CD4-positive, alpha-beta T cell treated with Interleukin-6 at 100 ng/mL for 8 hours (primary cell): Measurements from ENCODE around the gene NDUFB2.
A peak's percentile ranks its signal among the peaks of the same experiment; 100 is the strongest.
"Not testable (repeated sequence)": the region's sequence is repeated elsewhere in the genome, so short reads cannot be mapped to it uniquely, and the experiment has no call there.

Source experiments
- DNase-seq: peaks from one replicate; pipeline ENCODE4 v3.0.0-alpha.2; 2020; ENCODE audit warnings: mixed read lengths, low spot score

Gene NDUFB2

DNA sequence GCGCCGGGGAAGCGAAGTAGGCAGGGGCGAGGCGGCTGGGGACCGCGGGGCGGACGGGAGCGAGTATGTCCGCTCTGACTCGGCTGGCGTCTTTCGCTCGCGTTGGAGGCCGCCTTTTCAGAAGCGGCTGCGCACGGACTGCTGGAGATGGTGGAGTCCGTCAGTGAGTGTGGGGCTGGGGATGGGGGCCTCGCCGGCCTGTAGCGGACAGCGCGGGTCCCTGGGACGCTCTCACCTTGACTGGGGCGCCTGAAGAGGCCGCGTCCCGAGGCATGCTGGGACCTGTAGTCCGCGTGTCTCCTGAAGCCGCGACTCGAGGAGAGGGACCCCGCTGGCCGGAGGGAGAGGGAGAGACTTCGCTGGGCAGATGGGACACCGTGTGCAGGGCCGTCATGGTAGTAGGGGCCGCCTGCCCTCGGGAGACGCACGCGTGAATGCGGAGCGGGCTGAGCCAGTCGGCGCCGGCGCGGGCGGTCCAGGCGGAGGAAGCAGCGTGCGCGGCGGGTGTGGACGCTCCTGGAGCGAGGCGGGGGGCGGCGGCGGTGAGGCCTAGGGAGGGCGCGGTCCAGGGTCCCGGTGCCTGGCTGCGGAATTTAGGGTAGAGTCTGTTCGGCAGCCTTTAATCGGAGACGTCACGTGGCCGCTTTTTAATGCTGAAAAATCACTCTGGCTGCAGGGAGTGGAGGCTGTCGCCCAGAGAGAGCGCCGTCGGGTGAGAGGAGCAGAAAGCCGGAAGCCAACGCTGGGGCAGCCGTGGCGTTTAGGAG, at the start of gene NDUFB2:
Gene NDUFB2, plus strand, starts transcription at position 29 of the 767 bp plus-strand sequence. Its CDS starts 37 bp downstream, at position 66.
- DNase-seq = peak; percentile 65

DNA sequence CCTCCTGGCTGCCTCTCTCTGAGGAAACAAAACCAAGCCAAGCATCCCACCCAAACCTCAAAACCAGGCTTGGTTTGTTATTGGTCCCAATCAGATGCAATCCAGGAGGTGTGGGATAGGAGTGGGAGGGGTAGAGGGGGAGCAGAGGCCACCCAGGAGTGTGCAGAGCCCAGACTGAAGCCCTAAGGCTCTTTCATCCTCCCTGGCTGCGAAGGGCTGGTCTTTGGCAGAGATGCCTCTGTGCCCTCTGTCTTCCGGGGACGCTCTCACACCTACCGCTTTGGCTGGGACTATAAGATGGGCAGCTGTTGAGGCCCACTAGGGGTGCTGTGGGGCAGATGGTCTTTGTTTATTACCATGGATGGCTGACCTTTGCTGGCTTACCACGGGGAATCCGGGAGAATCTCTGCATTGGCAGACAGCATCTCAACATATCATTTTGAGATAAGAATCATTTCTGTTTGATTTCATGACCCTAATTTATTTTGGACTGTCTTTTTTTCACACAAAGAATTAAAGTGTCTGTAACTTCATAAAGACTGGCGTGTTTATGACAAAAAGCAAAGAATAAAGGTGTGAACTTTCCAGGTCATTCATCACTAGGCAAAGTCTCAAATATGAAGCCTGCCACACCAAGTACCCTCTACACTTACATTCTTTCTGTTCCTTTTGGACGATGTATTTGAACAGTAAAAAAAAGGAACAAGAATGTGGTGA, 49.4 kb upstream of the NDUFB2 start:
- peak; percentile 30 for DNase-seq

DNA sequence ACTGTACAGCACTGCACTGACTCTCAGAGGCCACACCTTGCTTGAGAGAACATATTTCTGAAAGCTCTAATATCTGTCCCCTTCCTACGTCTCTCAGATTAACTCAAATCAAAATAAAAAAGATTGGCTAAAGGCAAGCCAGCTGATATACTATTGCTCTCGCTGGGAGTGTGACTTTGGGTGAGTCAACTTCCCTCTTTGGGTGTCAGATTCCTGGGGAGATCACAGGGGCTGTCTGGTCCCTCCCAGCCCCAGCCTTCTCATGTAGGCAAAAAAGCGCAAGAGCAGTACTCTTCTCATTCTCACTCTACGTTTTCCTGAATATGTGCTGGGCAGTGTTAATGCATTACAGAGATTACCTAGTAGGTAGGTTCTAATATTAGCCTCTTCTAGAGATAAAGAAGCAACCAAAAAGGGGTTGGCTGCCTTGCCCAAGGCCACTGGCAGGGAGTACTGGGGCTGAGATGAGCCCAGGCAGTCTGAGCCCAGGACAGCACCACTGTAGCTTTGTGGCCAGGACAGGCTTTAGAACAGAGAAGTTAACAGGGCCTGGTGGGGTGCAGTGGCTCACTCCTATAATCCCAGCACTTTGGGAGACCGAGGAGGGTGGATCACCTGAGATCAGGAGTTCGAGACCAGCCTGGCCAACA, 46.8 kb upstream of the NDUFB2 start:
- DNase-seq = no peak

DNA sequence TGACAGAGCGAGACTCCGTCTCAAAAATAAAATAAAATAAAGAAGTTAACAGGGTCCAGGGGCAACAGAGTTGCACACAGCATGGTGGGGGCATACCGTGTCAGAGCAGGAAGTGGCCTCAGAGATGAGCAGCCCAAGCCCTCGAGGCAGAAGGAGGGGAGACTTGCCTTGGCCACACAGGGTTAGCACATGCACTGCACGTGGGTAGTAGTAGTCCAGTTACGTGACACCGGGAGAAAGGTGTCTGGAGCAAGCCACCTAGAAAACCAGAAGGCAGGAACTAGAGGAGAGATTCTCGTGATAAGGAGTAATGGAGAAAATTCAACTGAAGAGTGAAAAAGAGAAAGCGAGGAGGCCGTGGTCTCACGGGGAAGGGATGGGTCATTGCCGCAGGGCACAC, 46.1 kb upstream of the NDUFB2 start:
- no peak for DNase-seq

DNA sequence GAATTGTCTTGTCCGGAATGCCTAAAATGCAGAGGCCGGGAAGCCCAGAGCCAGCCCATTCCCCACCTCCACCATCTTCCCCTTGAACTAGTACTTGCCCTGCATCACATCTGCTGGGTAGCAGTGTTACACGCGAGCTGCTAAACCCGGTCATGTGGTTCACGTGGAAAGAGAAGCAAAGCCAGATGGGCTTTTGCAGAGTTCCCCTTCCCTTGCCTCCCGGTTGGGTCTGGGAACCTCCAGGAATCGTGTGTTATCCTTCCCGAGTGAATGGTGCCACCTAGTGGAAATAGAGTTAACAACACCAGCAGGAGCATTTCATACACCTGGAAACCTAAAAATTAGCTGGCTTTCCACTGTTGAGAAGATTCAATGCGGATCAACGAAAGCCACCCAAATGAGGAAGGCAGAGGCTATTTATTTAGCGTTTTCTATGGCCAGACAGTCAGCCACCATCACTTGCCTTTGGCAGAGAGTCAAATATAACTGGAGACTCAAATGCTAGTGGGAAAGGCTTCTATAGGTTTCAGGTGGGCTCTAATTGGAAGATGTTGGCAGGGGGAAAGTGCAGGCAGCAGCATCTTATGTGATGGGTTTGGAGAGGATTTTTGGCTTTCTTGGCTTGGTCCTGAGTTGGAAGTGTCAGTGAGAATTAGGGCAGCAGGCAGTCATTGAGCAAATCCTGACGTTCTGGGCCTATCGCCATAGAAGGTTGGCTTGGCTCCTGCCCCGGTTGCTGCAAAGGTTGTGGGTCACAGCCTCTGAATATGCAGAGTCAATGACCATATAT, 43.0 kb upstream of the NDUFB2 start:
- DNase-seq = peak; percentile 48

DNA sequence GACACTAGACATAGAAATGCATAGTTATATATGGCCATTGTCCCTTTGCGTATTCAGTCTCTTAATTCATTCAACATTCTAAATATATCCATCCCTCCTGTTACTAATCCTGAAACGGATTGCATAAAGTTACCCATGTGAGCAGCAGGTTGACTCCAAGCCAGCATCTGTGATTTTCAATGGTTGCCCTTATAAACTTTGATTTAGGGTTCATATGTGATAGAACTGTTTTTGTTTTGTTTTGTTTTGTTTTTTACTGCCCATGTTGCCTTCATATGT, 42.5 kb upstream of the NDUFB2 start:
- DNase-seq = no peak

DNA sequence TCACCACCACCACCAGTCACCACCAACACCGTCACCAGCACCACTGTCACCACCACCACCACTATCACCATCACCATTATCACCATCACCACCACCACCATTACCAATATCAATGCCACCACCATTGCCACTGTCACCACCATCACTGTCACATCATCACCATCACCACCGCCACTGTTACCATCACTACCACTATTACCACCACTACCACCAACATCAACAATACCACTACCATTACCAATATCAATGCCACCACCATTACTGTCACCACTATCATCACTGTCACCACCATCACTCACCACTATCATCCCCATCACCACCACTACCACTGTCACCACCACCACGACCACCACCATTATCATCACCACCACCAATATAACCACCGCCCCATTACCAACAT, 41.8 kb upstream of the NDUFB2 start:
- DNase-seq = no peak

DNA sequence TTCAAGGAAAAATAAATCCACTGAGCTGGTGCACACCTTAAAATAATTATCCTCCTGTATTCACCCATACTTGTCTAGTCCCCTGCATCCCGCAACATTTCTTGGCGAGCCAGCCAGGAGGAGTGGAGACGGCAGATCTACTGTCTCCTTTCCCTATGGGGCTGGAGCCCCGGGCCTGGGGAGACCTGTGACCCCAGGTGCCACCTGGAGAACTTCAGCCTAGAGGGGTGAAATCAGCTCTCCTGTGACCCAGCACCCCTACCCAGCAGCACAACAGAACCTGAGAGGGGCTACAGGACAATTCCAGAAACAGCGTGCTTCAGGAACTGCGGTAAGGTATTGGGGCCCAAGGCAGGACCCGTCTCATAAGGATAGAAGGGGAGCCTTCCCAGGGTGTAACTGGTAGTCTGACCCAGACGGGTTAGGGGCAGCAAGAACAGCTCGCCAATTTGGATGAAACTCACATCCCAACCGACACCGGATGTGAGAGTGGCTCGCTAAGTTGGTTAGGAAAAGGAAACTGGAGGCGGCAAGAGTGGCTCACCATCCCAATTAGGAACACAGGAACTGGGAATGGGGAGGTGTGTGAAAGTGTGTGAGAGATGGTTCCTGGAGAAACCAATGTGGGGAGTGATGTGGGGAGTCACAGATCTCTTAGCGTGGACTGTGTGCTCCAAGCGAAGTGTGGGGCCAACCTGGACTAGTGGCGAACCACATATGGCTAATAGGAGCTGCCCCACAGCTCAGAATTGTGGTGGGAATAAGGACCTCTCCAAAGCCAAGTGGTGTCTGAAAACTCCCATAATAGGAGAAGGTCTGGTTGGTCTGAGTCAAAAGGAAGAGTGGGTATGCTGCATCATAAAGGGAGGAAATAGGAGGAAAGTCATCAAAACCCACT, 40.7 kb upstream of the NDUFB2 start:
- DNase-seq = no peak

DNA sequence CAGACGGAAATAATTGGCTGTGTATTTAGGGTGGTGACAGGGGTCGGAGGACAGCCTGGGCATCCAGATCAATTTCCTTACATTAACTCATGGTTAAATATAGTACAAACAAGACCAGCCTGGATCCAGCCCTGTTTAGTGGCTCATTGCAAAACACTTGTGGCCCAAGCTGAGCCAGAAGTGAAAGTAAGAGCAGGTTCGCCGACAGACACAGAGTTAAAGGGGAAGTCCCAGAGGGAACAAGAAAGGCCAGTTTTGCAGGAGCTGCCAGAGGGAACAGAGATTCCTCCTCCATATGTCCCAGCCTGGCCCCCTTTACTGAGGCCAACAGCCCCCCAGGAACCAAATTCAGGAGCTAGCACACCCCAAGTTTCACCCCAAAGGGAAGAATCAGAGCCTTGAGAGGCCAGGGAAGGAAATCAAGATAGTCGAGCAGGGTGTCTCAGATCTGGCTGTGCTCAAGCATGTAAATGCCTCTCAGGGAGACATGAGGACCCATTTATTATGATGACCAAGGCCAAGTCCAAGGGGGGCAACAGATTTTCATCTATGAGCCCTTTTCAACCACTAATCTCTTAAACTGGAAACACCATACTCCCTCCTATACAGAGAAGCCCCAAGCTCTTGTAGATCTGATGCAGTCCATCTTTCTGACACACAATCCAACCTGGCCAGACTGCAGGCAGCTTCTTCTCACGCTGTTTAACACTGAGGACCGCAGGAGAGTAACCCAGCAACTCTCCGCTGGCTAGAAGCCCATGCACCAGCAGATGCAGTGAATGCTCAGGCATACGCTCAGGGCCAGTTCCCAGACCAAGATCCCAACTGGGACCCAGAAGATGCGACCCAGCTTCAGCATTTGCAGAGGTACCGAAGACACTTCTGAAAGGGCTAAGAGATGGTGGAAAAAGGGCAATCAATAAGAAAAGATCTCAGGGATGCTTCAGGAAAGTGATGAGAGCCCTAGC, 39.7 kb upstream of the NDUFB2 start:
- DNase-seq = peak; percentile 40

DNA sequence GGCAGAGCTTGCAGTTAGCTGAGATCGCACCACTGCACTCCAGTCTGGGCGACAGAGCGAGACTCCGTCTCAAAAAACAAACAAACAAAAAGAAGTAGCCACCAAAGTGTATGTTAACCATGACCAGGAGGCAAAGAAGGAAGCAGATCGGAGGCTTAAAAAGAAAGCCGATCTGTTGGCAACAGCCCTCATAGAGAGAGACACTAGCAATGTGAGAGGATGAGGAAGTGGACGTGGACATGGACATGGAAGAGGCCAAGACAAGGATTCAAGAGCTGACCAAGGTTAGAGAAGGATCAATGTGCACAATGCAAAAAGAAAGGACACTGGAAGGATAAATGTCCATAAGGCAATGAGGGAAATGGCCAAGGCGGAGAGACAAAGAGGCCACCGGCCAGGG, 38.6 kb upstream of the NDUFB2 start:
- no peak for DNase-seq

DNA sequence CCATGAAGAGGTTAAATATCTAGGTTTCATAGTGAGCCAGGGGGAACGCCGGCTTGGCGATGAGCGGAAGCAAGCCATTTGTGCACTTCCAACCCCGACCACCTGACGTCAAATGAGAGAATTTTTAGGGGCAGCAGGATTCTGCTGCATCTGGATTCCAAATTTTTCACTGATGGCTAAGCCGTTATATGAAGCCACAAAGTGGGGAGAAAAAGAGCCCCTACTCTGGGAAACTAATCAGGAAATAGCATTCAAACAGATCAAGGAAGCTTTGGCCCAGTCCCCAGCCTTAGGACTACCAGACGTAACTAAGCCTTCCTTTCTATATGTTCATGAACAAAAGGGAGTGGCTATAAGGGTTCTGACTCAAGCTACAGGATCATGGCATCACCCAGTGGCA, 36.7 kb upstream of the NDUFB2 start:
- no peak for DNase-seq

DNA sequence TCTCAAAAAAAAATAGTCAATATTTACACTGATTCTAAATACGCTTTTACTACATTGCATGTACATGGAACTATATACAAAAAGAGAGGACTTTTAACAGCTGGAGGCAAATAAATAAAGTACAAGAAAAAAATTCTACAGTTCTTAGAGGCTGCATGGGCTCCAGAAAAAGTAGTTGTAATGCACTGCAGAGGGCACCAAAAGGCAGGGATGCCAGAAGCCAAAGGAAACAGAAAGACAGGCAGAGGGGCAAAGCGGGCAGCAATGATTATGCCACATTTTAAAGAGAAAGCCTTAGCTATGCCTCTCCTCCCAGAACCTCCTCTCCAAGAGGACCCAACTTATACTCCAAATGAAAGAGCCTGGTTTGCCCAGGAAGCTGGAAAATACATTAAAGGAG, 35.4 kb upstream of the NDUFB2 start:
- DNase-seq = no peak

DNA sequence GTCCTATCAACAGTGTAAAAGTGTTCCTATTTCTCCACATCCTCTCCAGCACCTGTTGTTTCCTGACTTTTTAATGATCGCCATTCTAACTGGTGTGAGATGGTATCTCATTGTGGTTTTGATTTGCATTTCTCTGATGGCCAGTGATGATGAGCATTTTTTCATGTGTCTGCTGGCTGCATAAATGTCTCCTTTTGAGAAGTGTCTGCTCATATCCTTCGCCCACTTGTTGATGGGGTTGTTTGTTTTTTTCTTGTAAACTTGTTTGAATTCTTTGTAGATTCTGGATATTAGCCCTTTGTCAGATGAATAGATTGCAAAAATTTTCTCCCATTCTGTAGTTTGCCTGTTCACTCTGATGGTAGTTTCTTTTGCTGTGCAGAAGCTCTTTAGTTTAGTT, 33.6 kb upstream of the NDUFB2 start:
- DNase-seq = not testable (repeated sequence)

DNA sequence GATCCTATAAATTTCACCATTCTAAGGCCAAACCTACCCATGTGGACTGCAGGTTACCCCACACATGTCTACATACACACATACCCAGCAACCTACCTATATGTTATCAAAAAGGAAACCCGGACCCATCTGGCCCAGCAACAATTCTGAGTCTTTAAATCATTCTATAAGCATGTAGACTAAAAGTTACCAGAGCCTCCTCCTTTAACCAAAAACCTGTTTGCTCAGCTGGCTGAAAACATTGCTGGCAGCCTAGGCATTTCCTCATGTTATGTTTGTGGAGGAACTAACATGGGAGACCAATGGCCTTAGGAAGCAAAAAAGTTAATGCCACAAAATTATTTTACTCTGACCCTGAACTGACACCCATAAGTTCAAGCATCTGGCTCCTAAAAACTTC, 29.0 kb upstream of the NDUFB2 start:
- no peak for DNase-seq

DNA sequence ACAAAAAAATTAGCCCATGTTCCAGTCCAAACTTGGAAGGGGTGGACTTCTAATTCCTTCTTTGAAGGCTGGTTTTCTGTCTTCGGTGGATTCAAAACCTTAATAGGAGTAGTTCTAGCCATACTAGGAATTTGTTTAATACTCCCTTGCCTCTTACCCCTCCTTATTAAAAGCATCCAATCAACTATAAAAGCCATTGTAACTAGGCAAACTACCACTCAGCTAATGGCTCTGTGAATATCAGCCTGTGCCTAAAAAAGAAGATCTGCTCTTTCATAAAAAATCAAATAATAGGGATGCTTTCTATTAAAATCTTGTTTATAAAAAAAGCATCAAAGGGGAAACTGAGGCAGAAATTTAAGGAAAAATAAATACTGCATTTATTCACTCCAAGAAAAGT, 27.9 kb upstream of the NDUFB2 start:
- no peak for DNase-seq

DNA sequence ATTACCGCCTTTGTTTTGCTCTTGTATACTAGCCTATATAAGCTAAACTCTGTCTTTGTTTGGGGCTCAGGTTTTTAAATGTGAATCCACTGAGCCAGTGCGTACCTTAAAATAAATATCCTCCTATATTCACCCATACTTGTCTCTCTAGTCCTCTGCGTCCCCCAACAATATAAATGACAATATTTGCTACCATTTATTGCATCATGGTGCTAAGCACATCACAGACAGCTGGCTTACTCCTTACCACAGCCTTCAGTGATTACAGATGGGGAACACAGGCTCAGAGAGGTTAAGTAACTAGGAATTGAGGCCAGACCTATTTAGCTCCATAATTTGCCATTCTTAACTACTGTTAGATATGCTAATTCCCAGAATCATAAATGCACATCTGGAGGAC, 27.2 kb upstream of the NDUFB2 start:
- no peak for DNase-seq

DNA sequence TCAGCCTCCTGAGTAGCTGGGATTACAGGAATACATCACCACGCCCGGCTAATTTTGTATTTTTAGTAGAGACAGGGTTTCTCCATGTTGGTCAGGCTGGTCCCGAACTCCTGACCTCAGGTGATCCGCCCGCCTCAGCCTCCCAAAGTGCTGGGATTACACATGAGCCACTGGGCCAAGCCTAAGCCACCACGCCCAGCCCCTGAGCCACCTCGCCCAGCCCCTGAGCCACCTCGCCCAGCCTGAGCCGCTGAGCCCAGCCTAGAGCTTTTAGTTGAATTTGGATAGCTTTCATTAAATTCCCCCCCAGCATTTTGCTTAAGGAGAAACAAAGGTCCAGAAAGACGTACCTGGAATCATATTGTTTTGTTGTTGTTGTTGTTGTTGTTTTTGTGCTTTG, 26.6 kb upstream of the NDUFB2 start:
- DNase-seq = not testable (repeated sequence)

DNA sequence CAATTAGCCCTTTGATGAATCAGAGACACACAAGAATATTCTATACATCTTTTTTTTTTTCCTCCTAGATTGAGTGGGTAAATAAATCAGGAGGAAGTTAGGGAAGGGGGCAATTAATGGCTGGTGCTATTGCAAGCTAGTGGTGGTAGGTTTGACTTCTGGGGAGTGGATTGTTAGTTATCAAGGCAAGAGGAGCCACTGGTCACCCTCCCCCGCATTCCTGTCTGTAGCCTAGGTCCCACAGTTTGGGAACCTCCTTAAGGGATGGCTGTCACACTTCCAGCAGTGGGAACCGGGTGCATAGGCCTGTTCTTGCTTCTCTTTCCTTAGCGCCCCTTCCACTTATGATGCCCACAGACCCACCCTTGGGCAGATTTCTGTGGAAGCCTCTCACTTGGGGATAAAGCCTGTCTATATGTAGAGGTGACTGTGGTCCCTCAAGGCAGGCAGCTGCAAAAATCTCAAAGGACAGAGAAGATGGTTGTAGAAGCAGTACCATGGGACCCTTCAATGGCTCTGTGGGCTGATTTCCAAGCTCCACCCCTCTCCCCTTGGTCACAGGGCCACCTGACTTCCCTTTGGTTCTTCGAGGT, 26.1 kb upstream of the NDUFB2 start:
- no peak for DNase-seq

DNA sequence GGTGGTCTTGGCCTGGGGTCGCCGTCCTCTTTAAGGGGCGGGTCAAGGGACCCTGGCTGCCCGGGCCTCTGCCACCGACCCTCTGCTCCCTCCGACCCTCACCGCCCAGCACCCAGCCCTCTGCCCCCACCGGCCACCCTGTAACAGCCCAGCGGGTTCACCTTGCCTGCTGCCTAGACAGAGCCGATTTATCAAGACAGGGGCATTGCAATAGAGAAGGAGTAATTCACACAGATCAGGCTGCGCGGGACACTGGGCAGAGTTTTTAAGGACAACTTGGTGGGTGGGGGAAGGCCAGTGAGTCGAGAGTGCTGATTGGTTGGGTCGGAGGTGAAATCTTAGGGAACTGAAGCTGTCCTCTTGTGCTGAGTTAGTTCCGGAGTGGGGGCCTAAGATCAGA, 24.5 kb upstream of the NDUFB2 start:
- DNase-seq = no peak
